Measurements from ENCODE around the gene ALCAM.
"Not testable (repeated sequence)": the region's sequence is repeated elsewhere in the genome, so short reads cannot be mapped to it uniquely, and the experiment has no call there.

The ALCAM gene

GRCh38 chr3:105594219-105594618 lies 227.5 kb downstream of the ALCAM start:
- DNase-seq (ENCODE audit: low read depth), result peak; percentile 40

GRCh38 chr3:105598042-105598796 lies 231.5 kb downstream of the ALCAM start:
- peak; percentile 98 for DNase-seq (ENCODE audit: low read depth)

- DNase-seq (ENCODE audit: low read depth), result no peak
Observed at GRCh38 chr3:105599350-105599749, 232.6 kb downstream of the ALCAM start.

- DNase-seq (ENCODE audit: low read depth), result not testable (repeated sequence)
Observed at GRCh38 chr3:105601756-105602155, 235.0 kb downstream of the ALCAM start.

GRCh38 chr3:105602286-105602685 lies 235.6 kb downstream of the ALCAM start:
- peak; percentile 33 for DNase-seq (ENCODE audit: low read depth)

- not testable (repeated sequence) for DNase-seq (ENCODE audit: low read depth)
Observed at GRCh38 chr3:105603516-105603915, 236.8 kb downstream of the ALCAM start.

- peak; percentile 84 for DNase-seq (ENCODE audit: low read depth)
Observed at GRCh38 chr3:105606016-105606415, 239.3 kb downstream of the ALCAM start.

- peak; percentile 65 for DNase-seq (ENCODE audit: low read depth)
Observed at GRCh38 chr3:105608623-105609022, 241.9 kb downstream of the ALCAM start.

- DNase-seq (ENCODE audit: low read depth), result no peak
Observed at GRCh38 chr3:105610473-105610872, 243.8 kb downstream of the ALCAM start.

- DNase-seq (ENCODE audit: low read depth), result no peak
Observed at GRCh38 chr3:105611304-105612192, 244.8 kb downstream of the ALCAM start.

GRCh38 chr3:105613120-105613519 lies 246.4 kb downstream of the ALCAM start:
- DNase-seq (ENCODE audit: low read depth), result peak; percentile 50

GRCh38 chr3:105614288-105615030 lies 247.8 kb downstream of the ALCAM start:
- peak; percentile 71 for DNase-seq (ENCODE audit: low read depth)

GRCh38 chr3:105615814-105616213 lies 249.1 kb downstream of the ALCAM start:
- no peak for DNase-seq (ENCODE audit: low read depth)

- DNase-seq (ENCODE audit: low read depth), result peak; percentile 55
Observed at GRCh38 chr3:105616374-105617121, 249.8 kb downstream of the ALCAM start.

- DNase-seq (ENCODE audit: low read depth), result no peak
Observed at GRCh38 chr3:105618556-105618955, 251.8 kb downstream of the ALCAM start.

- no peak for DNase-seq (ENCODE audit: low read depth)
Observed at GRCh38 chr3:105619651-105620050, 252.9 kb downstream of the ALCAM start.

GRCh38 chr3:105620236-105620635 lies 253.5 kb downstream of the ALCAM start:
- DNase-seq (ENCODE audit: low read depth), result no peak

- DNase-seq (ENCODE audit: low read depth), result no peak
Observed at GRCh38 chr3:105622169-105622568, 255.5 kb downstream of the ALCAM start.

Measured in EH (cell line).